22Rv1 (cell line): ENCODE results near the gene C2orf76.

Source experiments
- H3K27ac ChIP-seq: fragments of 450-650 bp; 2 replicates; pipeline ENCODE4 v1.5.1; 2017
- ZFX ChIP-seq: fragments of 450-650 bp; IDR thresholded peaks from 2 replicates; pipeline ENCODE4 v1.6.1; 2017; ENCODE audit warnings: antibody characterized with exemption, borderline replicate concordance
- TF ChIP-seq, protein P1 (sequence below): fragments of 450-650 bp; IDR thresholded peaks from 2 replicates; pipeline ENCODE4 v1.5.1; 2017; ENCODE audit warnings: mild to moderate bottlenecking

Gene C2orf76

DNA sequence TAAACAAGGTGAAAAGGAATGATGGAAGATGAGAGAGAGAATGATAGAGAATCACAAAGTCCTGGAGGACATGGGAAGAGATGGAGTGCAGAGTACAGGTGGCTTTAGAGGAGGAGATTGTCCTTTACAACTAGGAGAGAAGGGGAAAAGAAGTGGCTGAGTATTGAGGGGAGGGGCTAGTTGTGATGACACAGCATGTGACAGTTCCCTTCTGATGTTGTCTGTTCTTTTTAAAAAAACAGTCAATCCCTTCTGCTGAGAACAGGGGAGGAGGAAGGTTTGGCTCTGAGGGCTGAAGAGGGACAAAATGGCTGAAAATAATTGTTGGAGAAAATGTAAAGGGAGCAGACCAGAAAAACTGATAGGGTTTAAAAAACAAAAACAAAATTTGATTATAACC, 99.0 kb downstream of the C2orf76 start:
- no peak overlapping the region for H3K27ac ChIP-seq
- TF ChIP-seq, protein P1, sequence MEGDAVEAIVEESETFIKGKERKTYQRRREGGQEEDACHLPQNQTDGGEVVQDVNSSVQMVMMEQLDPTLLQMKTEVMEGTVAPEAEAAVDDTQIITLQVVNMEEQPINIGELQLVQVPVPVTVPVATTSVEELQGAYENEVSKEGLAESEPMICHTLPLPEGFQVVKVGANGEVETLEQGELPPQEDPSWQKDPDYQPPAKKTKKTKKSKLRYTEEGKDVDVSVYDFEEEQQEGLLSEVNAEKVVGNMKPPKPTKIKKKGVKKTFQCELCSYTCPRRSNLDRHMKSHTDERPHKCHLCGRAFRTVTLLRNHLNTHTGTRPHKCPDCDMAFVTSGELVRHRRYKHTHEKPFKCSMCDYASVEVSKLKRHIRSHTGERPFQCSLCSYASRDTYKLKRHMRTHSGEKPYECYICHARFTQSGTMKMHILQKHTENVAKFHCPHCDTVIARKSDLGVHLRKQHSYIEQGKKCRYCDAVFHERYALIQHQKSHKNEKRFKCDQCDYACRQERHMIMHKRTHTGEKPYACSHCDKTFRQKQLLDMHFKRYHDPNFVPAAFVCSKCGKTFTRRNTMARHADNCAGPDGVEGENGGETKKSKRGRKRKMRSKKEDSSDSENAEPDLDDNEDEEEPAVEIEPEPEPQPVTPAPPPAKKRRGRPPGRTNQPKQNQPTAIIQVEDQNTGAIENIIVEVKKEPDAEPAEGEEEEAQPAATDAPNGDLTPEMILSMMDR = no peak
- TF ChIP-seq ZFX = no peak

DNA sequence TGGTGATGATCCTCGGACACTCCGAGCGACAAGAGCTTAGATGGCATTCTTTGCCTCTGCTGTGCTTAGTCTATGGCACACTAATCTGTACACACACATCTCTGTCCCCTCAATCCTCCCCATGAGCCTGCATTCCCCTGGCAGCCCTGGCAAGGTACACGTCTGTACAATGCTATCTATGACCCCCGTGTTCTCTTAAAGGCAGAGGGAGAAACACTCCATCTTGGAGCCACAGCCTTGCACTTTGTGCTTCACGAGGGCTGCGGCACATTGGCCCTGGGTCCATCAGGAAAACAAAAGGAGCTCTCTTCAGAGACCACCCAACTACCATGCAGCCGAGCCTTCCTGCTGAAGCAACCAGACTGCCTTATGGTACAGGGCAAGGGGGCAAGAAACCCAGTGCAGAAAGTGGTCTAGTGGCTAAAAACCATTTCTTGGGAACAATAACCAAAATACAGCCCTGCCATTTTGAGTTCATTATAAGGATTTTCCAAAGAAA, 100.5 kb downstream of the C2orf76 start:
- no peak overlapping the region for H3K27ac ChIP-seq
- no peak for TF ChIP-seq ZFX
- TF ChIP-seq, protein P1 = no peak

DNA sequence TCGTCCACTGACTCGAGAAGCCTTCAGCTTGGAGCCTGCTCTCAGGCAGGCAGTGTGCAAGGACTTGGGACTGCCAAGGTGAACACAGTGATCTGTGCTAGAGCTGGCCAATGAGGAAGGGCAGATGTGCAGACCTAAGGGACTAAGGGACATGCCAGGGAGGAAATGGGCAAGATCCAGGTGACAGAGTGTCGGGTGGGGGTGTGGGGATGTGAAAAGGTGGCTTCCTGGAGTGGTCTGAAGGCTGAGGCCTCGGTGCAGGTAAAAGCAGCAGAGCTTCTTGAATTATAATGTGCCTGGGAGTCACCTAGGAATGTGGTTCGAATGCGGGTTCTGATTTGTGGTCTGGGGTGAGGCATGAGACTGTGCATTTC, 101.0 kb downstream of the C2orf76 start:
- H3K27ac ChIP-seq = no peak overlapping the region
- TF ChIP-seq, protein P1 = no peak
- no peak for TF ChIP-seq ZFX

DNA sequence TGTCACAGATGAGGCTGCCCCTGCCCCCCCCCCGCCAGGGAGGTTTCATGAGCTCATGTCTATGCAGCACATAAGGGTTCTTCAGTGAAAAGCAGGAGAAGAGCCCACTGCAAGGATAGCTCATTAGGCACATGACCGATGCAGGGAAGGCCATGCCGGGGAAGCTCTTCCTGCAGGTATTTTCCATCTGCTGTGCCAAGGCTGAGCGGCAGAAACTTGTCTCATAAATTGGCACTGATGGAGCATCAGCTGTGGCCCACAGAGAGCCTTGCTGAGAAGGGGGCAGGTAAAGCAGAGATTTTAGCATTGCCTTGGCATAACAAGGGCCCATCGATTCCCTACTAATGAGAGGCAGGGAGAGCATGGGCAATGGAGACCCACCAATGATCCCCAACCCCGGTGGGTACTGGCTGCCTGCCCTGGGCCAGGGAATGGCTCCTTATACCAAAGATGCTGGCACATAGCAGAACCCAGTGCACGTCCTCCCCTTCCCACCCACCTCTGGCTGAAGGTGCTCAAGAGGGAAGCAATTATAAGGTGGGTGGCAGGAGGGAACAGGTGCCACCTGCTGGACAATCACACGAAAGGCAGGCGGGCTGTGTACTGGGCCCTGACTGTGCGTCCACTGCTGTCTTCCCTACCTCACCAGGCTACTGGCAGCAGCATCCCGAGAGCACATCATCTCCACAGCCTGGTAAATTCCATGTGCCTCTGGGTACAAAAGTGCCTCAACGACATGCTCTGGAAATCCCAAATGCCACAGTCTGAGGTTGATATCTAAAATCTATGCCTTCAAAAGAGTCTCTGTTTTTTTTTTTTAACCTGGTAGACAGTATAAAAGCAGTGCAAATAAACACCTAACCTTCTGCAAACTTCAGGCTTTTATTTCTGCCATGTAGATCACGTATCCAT, 101.6 kb downstream of the C2orf76 start:
- TF ChIP-seq ZFX = no peak
- TF ChIP-seq, protein P1 = peak; percentile 75
- no peak overlapping the region for H3K27ac ChIP-seq

DNA sequence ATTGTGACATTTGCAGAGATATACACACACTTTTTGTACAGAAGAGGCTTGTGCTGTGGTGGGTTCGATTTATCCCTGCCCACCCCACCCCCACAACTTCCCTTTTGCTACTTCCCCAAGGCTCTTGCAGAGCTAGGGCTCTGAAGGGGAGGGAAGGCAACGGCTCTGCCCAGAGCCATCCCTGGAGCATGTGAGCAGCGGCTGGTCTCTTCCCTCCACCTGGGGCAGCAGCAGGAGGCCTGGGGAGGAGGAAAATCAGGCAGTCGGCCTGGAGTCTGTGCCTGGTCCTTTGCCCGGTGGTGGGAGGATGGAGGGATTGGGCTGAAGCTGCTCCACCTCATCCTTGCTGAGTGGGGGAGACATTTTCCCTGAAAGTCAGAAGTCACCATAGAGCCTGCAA, 103.0 kb downstream of the C2orf76 start:
- no peak overlapping the region for H3K27ac ChIP-seq
- TF ChIP-seq, protein P1 = no peak
- no peak for TF ChIP-seq ZFX

DNA sequence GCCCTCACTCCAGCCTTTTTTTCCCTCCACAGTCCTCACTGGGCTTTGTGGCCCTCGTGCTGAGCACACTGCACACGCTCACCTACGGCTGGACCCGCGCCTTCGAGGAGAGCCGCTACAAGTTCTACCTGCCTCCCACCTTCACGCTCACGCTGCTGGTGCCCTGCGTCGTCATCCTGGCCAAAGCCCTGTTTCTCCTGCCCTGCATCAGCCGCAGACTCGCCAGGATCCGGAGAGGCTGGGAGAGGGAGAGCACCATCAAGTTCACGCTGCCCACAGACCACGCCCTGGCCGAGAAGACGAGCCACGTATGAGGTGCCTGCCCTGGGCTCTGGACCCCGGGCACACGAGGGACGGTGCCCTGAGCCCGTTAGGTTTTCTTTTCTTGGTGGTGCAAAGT, 103.6 kb downstream of the C2orf76 start:
- TF ChIP-seq, protein P1 = no peak
- TF ChIP-seq ZFX = no peak
- H3K27ac ChIP-seq = no peak overlapping the region
